Measurements from ENCODE around the gene ADAMTS18. TPM values are rescaled to one million over a fixed set of nuclear protein-coding genes. Genes with fewer than 3 reads are reported as not detected.

ADAMTS18 gene
- total and polyA plus RNA-seq, 9 of the 15 experiments (the other 6 are each of a cell fraction or from before 2014, with no cell fraction given), result not detected

DNA sequence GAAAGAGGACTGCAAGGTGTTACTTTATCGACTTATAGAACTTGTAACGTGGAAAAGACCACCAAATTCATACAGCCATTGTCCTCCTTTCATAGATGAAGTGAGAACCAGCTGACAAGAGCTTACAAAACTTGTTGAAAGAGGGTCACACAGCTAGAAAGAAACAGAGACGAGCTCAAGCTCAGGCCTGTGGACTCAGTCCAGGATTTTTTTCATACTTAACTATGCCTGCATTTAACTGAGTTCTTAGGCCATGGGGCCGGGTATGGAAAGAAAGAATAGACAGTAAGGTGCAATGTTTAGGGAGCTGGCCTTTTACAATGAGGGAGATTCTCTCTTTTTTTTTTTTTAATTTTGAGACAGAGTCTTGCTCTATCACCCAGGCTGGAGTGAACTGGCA, 106.1 kb downstream of the ADAMTS18 start:
- H3K4me3 ChIP-seq, result no peak overlapping the region
- FAIRE-seq (no peak), DNase-seq (ENCODE audit: extremely low read depth in 1 of 4, low spot score in 3 of 4) (no peak), ATAC-seq (no peak)
- no peaks in the 10 kb centered on the region for H3K79me2 ChIP-seq (ENCODE audit: control insufficient read depth, insufficient read depth, low read length)
- H3K9me3 ChIP-seq (replicated peaks; ENCODE audit: control insufficient read depth, insufficient read depth, low read depth, low read length), result no peaks in the 10 kb centered on the region
- intact Hi-C loops (cut with micrococcal nuclease), result no loop called here
- CTCF ChIA-PET (ENCODE audit: low intra/inter-chr PET ratio), result no interaction called here
- no peaks in the 10 kb centered on the region for H4K20me1 ChIP-seq (replicated peaks; ENCODE audit: control insufficient read depth, insufficient read depth, low read length)
- H3K4me1 ChIP-seq (replicated peaks in 1 of 2; ENCODE audit: control insufficient read depth in 2 of 2, insufficient read depth in 2 of 2, low read length in 2 of 2), result no peaks in the 10 kb centered on the region
- BruUV-seq (replicated peaks), result no TSS peak
- H2AFZ ChIP-seq (ENCODE audit: low read depth, low read length), result no peak overlapping the region
- 0% methylated on average over 4 of the region's 4 CpGs for WGBS (ENCODE audit: insufficient coverage, low coverage, missing lambda C conversion rate)
- POLR2A ChIA-PET, result no interaction called here
- in situ Hi-C loops (cut with MboI), result no loop called here
- no peak overlapping the region for H3K27ac ChIP-seq (ENCODE audit: extremely low read depth, low read depth, low read length)
- no peaks in the 10 kb centered on the region for H3K27me3 ChIP-seq (ENCODE audit: control insufficient read depth in 2 of 2, insufficient read depth in 2 of 2, low read length in 2 of 2)
- no peaks in the 10 kb centered on the region for H3K9me1 ChIP-seq (ENCODE audit: control insufficient read depth, insufficient read depth, low read length)
- H3K36me3 ChIP-seq (ENCODE audit: control insufficient read depth, insufficient read depth, low read length), result no peaks in the 10 kb centered on the region
- H3K4me2 ChIP-seq (ENCODE audit: insufficient read depth, low read length), result no peak overlapping the region
- no peak overlapping the region for H3K9ac ChIP-seq (ENCODE audit: insufficient read depth in 1 of 2, low read depth in 2 of 2, low read length in 2 of 2)
- no peak for TF ChIP-seq TEAD1 (CRISPR knock-in tag; IDR thresholded peaks at IDR 0.05)
- no peak for TF ChIP-seq MIER1 (IDR thresholded peaks at IDR 0.05; ENCODE audit: low read depth)
- no peak for TF ChIP-seq SRF (CRISPR knock-in tag; IDR thresholded peaks at IDR 0.05)
- no peak for TF ChIP-seq NCOA4 (IDR thresholded peaks at IDR 0.05; ENCODE audit: partially characterized antibody)
- TF ChIP-seq ZNF830 (CRISPR knock-in tag; IDR thresholded peaks at IDR 0.05), result no peak
- no peak for TF ChIP-seq SLC30A9 (CRISPR knock-in tag; IDR thresholded peaks at IDR 0.05)
- no peak for TF ChIP-seq PCBP1 (IDR thresholded peaks at IDR 0.05; ENCODE audit: low read depth, low read length, poor library complexity, severe bottlenecking)
- TF ChIP-seq ETV6 (IDR thresholded peaks at IDR 0.05; ENCODE audit: borderline replicate concordance in 1 of 2, low read depth in 2 of 2, low read length in 1 of 2), result no peak
- no peak for TF ChIP-seq ETV6 (CRISPR knock-in tag; IDR thresholded peaks at IDR 0.05; ENCODE audit: borderline replicate concordance)
- TF ChIP-seq MCM5 (IDR thresholded peaks at IDR 0.05; ENCODE audit: low read depth), result no peak
- no peak for TF ChIP-seq ZNF146 (CRISPR knock-in tag; IDR thresholded peaks at IDR 0.05; ENCODE audit: unreplicated experiment)
- TF ChIP-seq, protein P1, sequence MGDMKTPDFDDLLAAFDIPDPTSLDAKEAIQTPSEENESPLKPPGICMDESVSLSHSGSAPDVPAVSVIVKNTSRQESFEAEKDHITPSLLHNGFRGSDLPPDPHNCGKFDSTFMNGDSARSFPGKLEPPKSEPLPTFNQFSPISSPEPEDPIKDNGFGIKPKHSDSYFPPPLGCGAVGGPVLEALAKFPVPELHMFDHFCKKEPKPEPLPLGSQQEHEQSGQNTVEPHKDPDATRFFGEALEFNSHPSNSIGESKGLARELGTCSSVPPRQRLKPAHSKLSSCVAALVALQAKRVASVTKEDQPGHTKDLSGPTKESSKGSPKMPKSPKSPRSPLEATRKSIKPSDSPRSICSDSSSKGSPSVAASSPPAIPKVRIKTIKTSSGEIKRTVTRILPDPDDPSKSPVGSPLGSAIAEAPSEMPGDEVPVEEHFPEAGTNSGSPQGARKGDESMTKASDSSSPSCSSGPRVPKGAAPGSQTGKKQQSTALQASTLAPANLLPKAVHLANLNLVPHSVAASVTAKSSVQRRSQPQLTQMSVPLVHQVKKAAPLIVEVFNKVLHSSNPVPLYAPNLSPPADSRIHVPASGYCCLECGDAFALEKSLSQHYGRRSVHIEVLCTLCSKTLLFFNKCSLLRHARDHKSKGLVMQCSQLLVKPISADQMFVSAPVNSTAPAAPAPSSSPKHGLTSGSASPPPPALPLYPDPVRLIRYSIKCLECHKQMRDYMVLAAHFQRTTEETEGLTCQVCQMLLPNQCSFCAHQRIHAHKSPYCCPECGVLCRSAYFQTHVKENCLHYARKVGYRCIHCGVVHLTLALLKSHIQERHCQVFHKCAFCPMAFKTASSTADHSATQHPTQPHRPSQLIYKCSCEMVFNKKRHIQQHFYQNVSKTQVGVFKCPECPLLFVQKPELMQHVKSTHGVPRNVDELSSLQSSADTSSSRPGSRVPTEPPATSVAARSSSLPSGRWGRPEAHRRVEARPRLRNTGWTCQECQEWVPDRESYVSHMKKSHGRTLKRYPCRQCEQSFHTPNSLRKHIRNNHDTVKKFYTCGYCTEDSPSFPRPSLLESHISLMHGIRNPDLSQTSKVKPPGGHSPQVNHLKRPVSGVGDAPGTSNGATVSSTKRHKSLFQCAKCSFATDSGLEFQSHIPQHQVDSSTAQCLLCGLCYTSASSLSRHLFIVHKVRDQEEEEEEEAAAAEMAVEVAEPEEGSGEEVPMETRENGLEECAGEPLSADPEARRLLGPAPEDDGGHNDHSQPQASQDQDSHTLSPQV (IDR thresholded peaks at IDR 0.05), result no peak
- TF ChIP-seq TCFL5 (CRISPR knock-in tag; conservative IDR thresholded peaks at IDR 0.05), result no peak
- TF ChIP-seq, protein P2, sequence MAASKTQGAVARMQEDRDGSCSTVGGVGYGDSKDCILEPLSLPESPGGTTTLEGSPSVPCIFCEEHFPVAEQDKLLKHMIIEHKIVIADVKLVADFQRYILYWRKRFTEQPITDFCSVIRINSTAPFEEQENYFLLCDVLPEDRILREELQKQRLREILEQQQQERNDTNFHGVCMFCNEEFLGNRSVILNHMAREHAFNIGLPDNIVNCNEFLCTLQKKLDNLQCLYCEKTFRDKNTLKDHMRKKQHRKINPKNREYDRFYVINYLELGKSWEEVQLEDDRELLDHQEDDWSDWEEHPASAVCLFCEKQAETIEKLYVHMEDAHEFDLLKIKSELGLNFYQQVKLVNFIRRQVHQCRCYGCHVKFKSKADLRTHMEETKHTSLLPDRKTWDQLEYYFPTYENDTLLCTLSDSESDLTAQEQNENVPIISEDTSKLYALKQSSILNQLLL (CRISPR knock-in tag; IDR thresholded peaks at IDR 0.05; ENCODE audit: borderline replicate concordance), result no peak
- no peak for TF ChIP-seq ZNF507 (tag; conservative IDR thresholded peaks at IDR 0.05)
- TF ChIP-seq HDGF (IDR thresholded peaks at IDR 0.05), result no peak
- TF ChIP-seq, protein P3, sequence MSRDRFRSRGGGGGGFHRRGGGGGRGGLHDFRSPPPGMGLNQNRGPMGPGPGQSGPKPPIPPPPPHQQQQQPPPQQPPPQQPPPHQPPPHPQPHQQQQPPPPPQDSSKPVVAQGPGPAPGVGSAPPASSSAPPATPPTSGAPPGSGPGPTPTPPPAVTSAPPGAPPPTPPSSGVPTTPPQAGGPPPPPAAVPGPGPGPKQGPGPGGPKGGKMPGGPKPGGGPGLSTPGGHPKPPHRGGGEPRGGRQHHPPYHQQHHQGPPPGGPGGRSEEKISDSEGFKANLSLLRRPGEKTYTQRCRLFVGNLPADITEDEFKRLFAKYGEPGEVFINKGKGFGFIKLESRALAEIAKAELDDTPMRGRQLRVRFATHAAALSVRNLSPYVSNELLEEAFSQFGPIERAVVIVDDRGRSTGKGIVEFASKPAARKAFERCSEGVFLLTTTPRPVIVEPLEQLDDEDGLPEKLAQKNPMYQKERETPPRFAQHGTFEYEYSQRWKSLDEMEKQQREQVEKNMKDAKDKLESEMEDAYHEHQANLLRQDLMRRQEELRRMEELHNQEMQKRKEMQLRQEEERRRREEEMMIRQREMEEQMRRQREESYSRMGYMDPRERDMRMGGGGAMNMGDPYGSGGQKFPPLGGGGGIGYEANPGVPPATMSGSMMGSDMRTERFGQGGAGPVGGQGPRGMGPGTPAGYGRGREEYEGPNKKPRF (IDR thresholded peaks at IDR 0.05; ENCODE audit: low read depth, low read length), result no peak
